Measurements from ENCODE around the gene HS6ST3.

Gene HS6ST3

DNA sequence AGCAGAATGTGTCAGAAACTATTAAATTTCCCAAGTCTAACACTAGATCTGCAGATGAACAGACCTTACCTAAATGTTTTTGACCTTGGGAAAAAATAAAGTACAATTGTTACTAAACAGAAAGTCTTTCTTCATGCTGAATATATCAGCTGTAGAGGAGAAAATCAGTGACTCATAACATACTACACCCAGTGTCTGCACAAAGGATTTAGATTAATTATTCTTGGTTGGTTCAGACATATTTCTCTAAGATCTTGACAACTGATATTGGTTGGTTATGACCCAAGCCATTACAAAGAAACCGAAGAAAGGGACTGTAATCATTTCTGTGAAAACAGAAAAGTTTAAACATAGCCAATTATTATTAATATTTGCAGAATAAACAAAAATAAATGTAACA lies 225.1 kb downstream of the HS6ST3 start:
- no peaks in the 10 kb centered on the region for H3K9me3 ChIP-seq (ENCODE audit: control insufficient read depth, low read length)
- H3K23ac ChIP-seq (ENCODE audit: low read length in 2 of 2): no peak overlapping the region
- H4K8ac ChIP-seq (ENCODE audit: low read length): no peak overlapping the region
- H2BK12ac ChIP-seq (ENCODE audit: low read length in 2 of 2): no peak overlapping the region
- H2BK15ac ChIP-seq (ENCODE audit: low read depth, poor library complexity, severe bottlenecking): no peak overlapping the region
- DNase-seq: no peak
- no CpG with 5 or more reads among the region's 1 CpG for WGBS
- no peak overlapping the region for H2BK120ac ChIP-seq (ENCODE audit: low read depth, low read length)
- H3K27ac ChIP-seq (ENCODE audit: low read length, poor library complexity, severe bottlenecking): no peak overlapping the region
- H3K4me2 ChIP-seq (ENCODE audit: low read length, poor library complexity, severe bottlenecking): no peak overlapping the region
- no peaks in the 10 kb centered on the region for H3K4me1 ChIP-seq (ENCODE audit: control insufficient read depth, insufficient read depth, low read depth, low read length)
- no peak overlapping the region for H4K91ac ChIP-seq (ENCODE audit: low read length)
- H3K14ac ChIP-seq (ENCODE audit: low read length in 2 of 2): no peak overlapping the region
- H3K18ac ChIP-seq (ENCODE audit: low read depth in 1 of 2, low read length in 2 of 2): no peak overlapping the region
- H3K27me3 ChIP-seq (ENCODE audit: control insufficient read depth in 1 of 2, insufficient read depth in 1 of 2, low read length in 2 of 2): no peaks in the 10 kb centered on the region
- H3K36me3 ChIP-seq (ENCODE audit: control insufficient read depth in 1 of 2, insufficient read depth in 2 of 2, low read depth in 1 of 2, low read length in 2 of 2): no peaks in the 10 kb centered on the region
- no peak overlapping the region for H3K4ac ChIP-seq (ENCODE audit: low read depth in 1 of 2, low read length in 2 of 2)
- H3K9ac ChIP-seq (ENCODE audit: low read length): no peak overlapping the region
- no peaks in the 10 kb centered on the region for H3K79me1 ChIP-seq (replicated peaks; ENCODE audit: low read length, poor library complexity, severe bottlenecking)
- no peak overlapping the region for H2AK5ac ChIP-seq (ENCODE audit: low read length, severe bottlenecking)
- no peak overlapping the region for H3K4me3 ChIP-seq (ENCODE audit: insufficient read depth in 1 of 2, low read depth in 1 of 2, low read length in 2 of 2)
- no peak overlapping the region for H2AFZ ChIP-seq (ENCODE audit: low read depth, low read length)
- no peak overlapping the region for H2BK5ac ChIP-seq (ENCODE audit: low read depth, low read length, poor library complexity, severe bottlenecking)

DNA sequence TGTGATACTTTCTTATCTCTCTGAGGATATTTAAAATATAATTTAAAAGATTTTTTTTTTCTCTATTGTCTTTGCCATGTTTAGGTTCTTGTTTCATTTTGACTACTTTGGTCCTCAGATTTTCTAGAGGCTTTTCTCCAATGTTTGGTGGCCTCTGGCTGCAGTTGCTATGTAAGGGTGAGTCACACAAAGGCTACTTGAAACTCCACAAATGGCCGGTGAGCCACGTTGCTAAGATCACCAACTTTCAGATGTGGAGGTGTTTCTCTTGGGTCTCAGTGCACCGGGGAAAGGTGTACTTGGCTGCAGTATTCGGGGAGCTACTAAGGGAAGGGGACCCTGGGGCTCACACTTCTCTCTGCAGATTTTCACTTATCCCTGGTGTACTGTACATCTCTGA lies 248.1 kb downstream of the HS6ST3 start:
- H2BK120ac ChIP-seq (ENCODE audit: low read depth, low read length): no peak overlapping the region
- H2BK15ac ChIP-seq (ENCODE audit: low read depth, poor library complexity, severe bottlenecking): no peak overlapping the region
- no peaks in the 10 kb centered on the region for H3K36me3 ChIP-seq (ENCODE audit: control insufficient read depth in 1 of 2, insufficient read depth in 2 of 2, low read depth in 1 of 2, low read length in 2 of 2)
- peaks cover 3% of the 10 kb centered on the region for H3K9me3 ChIP-seq (ENCODE audit: control insufficient read depth, low read length)
- H2BK12ac ChIP-seq (ENCODE audit: low read length in 2 of 2): no peak overlapping the region
- H3K79me1 ChIP-seq (replicated peaks; ENCODE audit: low read length, poor library complexity, severe bottlenecking): no peaks in the 10 kb centered on the region
- H2AFZ ChIP-seq (ENCODE audit: low read depth, low read length): no peak overlapping the region
- no peak overlapping the region for H3K27ac ChIP-seq (ENCODE audit: low read length, poor library complexity, severe bottlenecking)
- H4K8ac ChIP-seq (ENCODE audit: low read length): no peak overlapping the region
- no peak overlapping the region for H3K4me2 ChIP-seq (ENCODE audit: low read length, poor library complexity, severe bottlenecking)
- 83% methylated on average over 3 of the region's 4 CpGs for WGBS
- H3K14ac ChIP-seq (ENCODE audit: low read length in 2 of 2): no peak overlapping the region
- DNase-seq: no peak
- H3K27me3 ChIP-seq (ENCODE audit: control insufficient read depth in 1 of 2, insufficient read depth in 1 of 2, low read length in 2 of 2): no peaks in the 10 kb centered on the region
- H3K23ac ChIP-seq (ENCODE audit: low read length in 2 of 2): no peak overlapping the region
- H2BK5ac ChIP-seq (ENCODE audit: low read depth, low read length, poor library complexity, severe bottlenecking): no peak overlapping the region
- H4K91ac ChIP-seq (ENCODE audit: low read length): no peak overlapping the region
- H3K18ac ChIP-seq (ENCODE audit: low read depth in 1 of 2, low read length in 2 of 2): no peak overlapping the region
- H3K4me1 ChIP-seq (ENCODE audit: control insufficient read depth, insufficient read depth, low read depth, low read length): no peaks in the 10 kb centered on the region
- no peak overlapping the region for H3K4ac ChIP-seq (ENCODE audit: low read depth in 1 of 2, low read length in 2 of 2)
- H3K9ac ChIP-seq (ENCODE audit: low read length): no peak overlapping the region
- H3K4me3 ChIP-seq (ENCODE audit: insufficient read depth in 1 of 2, low read depth in 1 of 2, low read length in 2 of 2): no peak overlapping the region
- no peak overlapping the region for H2AK5ac ChIP-seq (ENCODE audit: low read length, severe bottlenecking)

DNA sequence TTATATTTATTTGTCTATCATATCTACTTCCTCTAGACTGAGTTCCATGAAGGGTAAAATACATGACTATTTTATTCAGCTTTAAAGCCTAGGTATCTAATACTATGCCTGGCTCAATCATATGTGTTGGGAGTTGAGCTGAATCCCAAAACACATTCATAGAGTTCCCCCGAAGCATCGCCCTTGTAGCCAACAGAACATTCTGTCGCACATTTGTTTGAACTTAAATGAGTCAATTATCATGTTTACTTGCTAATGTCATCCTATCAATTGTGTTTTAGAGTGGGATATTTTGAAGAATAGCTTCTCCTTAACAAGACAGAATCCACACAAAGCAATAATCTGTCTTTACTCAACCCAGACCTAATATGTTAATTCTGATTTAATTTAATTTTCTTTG lies 252.4 kb downstream of the HS6ST3 start:
- no peak overlapping the region for H2AK5ac ChIP-seq (ENCODE audit: low read length, severe bottlenecking)
- no CpG with 5 or more reads among the region's 3 CpGs for WGBS

DNA sequence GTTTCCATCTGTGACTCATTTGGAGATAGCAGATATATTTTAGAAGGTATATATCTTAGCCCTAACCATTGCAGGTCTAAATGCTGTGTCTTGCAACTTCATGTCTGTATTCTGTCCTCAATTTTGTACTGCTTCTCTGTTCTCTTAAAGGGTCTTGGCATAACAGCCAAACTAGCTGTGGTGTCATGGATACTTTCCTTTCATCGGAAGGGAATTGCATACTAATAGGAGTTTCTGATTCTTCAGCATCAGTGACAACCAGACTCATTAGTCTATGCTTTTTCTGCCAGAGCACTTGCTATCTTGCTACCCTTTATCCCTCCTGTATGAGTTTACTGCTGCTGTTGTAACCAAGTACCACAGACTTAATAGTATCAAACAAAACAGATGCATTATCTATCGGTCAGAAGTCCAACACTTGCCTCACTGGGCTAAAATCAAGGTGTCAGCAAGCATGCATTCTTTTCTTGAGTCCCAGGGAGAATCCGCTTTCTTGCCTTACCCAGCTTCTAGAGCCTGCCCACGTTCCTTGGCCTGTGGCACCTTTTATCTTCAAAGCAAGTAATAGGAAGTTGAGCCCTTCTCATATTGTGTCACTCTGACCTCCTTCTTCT lies 253.1 kb downstream of the HS6ST3 start:
- no peak overlapping the region for H2BK120ac ChIP-seq (ENCODE audit: low read depth, low read length)
- H2BK12ac ChIP-seq (ENCODE audit: low read length in 2 of 2): no peak overlapping the region
- WGBS: 85% methylated on average over 4 of the region's 4 CpGs

More for the DNA sequence above, 252.4 kb downstream of the HS6ST3 start:
- Histone ChIP-seq H2AFZ (ENCODE audit: low read depth, low read length) (no peak overlapping the region), H3K4ac (ENCODE audit: low read depth in 1 of 2, low read length in 2 of 2) (no peak overlapping the region), H3K14ac (ENCODE audit: low read length in 2 of 2) (no peak overlapping the region), H2BK120ac (ENCODE audit: low read depth, low read length) (no peak overlapping the region), H3K36me3 (ENCODE audit: control insufficient read depth in 1 of 2, insufficient read depth in 2 of 2, low read depth in 1 of 2, low read length in 2 of 2) (no peaks in the 10 kb centered on the region), H3K79me1 (replicated peaks; ENCODE audit: low read length, poor library complexity, severe bottlenecking) (no peaks in the 10 kb centered on the region), H2BK12ac (ENCODE audit: low read length in 2 of 2) (no peak overlapping the region), H2BK5ac (ENCODE audit: low read depth, low read length, poor library complexity, severe bottlenecking) (no peak overlapping the region), H4K8ac (ENCODE audit: low read length) (no peak overlapping the region), H2BK15ac (ENCODE audit: low read depth, poor library complexity, severe bottlenecking) (no peak overlapping the region), H3K4me1 (ENCODE audit: control insufficient read depth, insufficient read depth, low read depth, low read length) (no peaks in the 10 kb centered on the region), H3K9ac (ENCODE audit: low read length) (no peak overlapping the region), H3K27ac (ENCODE audit: low read length, poor library complexity, severe bottlenecking) (no peak overlapping the region), H3K23ac (ENCODE audit: low read length in 2 of 2) (no peak overlapping the region), H3K27me3 (ENCODE audit: control insufficient read depth in 1 of 2, insufficient read depth in 1 of 2, low read length in 2 of 2) (no peaks in the 10 kb centered on the region), H3K4me2 (ENCODE audit: low read length, poor library complexity, severe bottlenecking) (no peak overlapping the region), H3K9me3 (ENCODE audit: control insufficient read depth, low read length) (peaks cover 3% of the 10 kb centered on the region), H3K4me3 (ENCODE audit: insufficient read depth in 1 of 2, low read depth in 1 of 2, low read length in 2 of 2) (no peak overlapping the region), H4K91ac (ENCODE audit: low read length) (no peak overlapping the region), H3K18ac (ENCODE audit: low read depth in 1 of 2, low read length in 2 of 2) (no peak overlapping the region)
- DNase-seq: no peak

More for the DNA sequence above, 253.1 kb downstream of the HS6ST3 start:
- Histone ChIP-seq H3K9me3 (ENCODE audit: control insufficient read depth, low read length) (peaks cover 3% of the 10 kb centered on the region), H2AK5ac (ENCODE audit: low read length, severe bottlenecking) (no peak overlapping the region), H3K4me3 (ENCODE audit: insufficient read depth in 1 of 2, low read depth in 1 of 2, low read length in 2 of 2) (no peak overlapping the region), H2AFZ (ENCODE audit: low read depth, low read length) (no peak overlapping the region), H4K91ac (ENCODE audit: low read length) (no peak overlapping the region), H3K4me1 (ENCODE audit: control insufficient read depth, insufficient read depth, low read depth, low read length) (no peaks in the 10 kb centered on the region), H2BK15ac (ENCODE audit: low read depth, poor library complexity, severe bottlenecking) (no peak overlapping the region), H3K79me1 (replicated peaks; ENCODE audit: low read length, poor library complexity, severe bottlenecking) (no peaks in the 10 kb centered on the region), H3K27me3 (ENCODE audit: control insufficient read depth in 1 of 2, insufficient read depth in 1 of 2, low read length in 2 of 2) (no peaks in the 10 kb centered on the region), H3K36me3 (ENCODE audit: control insufficient read depth in 1 of 2, insufficient read depth in 2 of 2, low read depth in 1 of 2, low read length in 2 of 2) (no peaks in the 10 kb centered on the region), H3K9ac (ENCODE audit: low read length) (no peak overlapping the region), H3K18ac (ENCODE audit: low read depth in 1 of 2, low read length in 2 of 2) (no peak overlapping the region), H2BK5ac (ENCODE audit: low read depth, low read length, poor library complexity, severe bottlenecking) (no peak overlapping the region), H3K4me2 (ENCODE audit: low read length, poor library complexity, severe bottlenecking) (no peak overlapping the region), H3K4ac (ENCODE audit: low read depth in 1 of 2, low read length in 2 of 2) (no peak overlapping the region), H3K23ac (ENCODE audit: low read length in 2 of 2) (no peak overlapping the region), H4K8ac (ENCODE audit: low read length) (no peak overlapping the region), H3K27ac (ENCODE audit: low read length, poor library complexity, severe bottlenecking) (no peak overlapping the region), H3K14ac (ENCODE audit: low read length in 2 of 2) (no peak overlapping the region)
- DNase-seq: no peak
